H9 (cell line): ENCODE data around the gene TMEM120A. TPM values are rescaled to one million over a fixed set of nuclear protein-coding genes. Genes with fewer than 3 reads are reported as not detected.
A peak's percentile ranks its signal among the peaks of the same experiment; 100 is the strongest.

Source experiments
- DNase-seq: peaks from one replicate; pipeline ENCODE4 v3.0.0-alpha.2; 2017
- H2AFZ ChIP-seq: one replicate; pipeline ENCODE4 v1.6.1; 2013; ENCODE audit warnings: mild to moderate bottlenecking, low read length, control low read depth, moderate library complexity
- H2AK5ac ChIP-seq: 2 replicates; pipeline ENCODE4 v1.6.1; 2013; ENCODE audit warnings: low read length, control low read depth, mixed read lengths; ENCODE audit not compliant: insufficient read length
- H2BK120ac ChIP-seq: one replicate; pipeline ENCODE4 v1.6.1; 2013; ENCODE audit warnings: low read depth, mild to moderate bottlenecking, low read length, control low read depth, inconsistent platforms; ENCODE audit not compliant: poor library complexity, severe bottlenecking
- H2BK12ac ChIP-seq: 2 replicates; pipeline ENCODE4 v1.6.1; 2013; ENCODE audit warnings: low read length, control low read depth, mixed read lengths, low read depth; ENCODE audit not compliant: insufficient read length
- H2BK15ac ChIP-seq: 2 replicates; pipeline ENCODE4 v1.6.1; 2013; ENCODE audit warnings: low read depth, low read length, control low read depth
- H2BK20ac ChIP-seq: one replicate; pipeline ENCODE4 v1.6.1; 2013; ENCODE audit warnings: low read depth, mild to moderate bottlenecking, low read length, control low read depth, inconsistent platforms; ENCODE audit not compliant: poor library complexity, severe bottlenecking
- H2BK5ac ChIP-seq: 2 replicates; pipeline ENCODE4 v1.6.1; 2013; ENCODE audit warnings: low read length, control low read depth, mixed read lengths; ENCODE audit not compliant: insufficient read length
- H3K14ac ChIP-seq: 2 replicates; pipeline ENCODE4 v1.6.1; 2013; ENCODE audit warnings: low read length, control low read depth; ENCODE audit not compliant: insufficient read depth
- H3K18ac ChIP-seq: 2 replicates; pipeline ENCODE4 v1.6.1; 2013; ENCODE audit warnings: low read depth, mild to moderate bottlenecking, mixed read lengths, low read length, control low read depth; ENCODE audit not compliant: insufficient read length
- H3K23ac ChIP-seq: 2 replicates; pipeline ENCODE4 v1.6.1; 2013; ENCODE audit warnings: low read length, control low read depth, mixed read lengths, low read depth; ENCODE audit not compliant: insufficient read length
- H3K23me2 ChIP-seq: 2 replicates; pipeline ENCODE4 v1.6.1; 2013; ENCODE audit warnings: low read depth, mild to moderate bottlenecking, mixed read lengths, low read length, control low read depth; ENCODE audit not compliant: insufficient read length, poor library complexity, severe bottlenecking
- H3K27ac ChIP-seq: 2 replicates; pipeline ENCODE4 v1.5.1; 2013; ENCODE audit warnings: low read length, control low read depth, mixed read lengths, low read depth; ENCODE audit not compliant: insufficient read length
- H3K27me3 ChIP-seq: 2 replicates; pipeline ENCODE4 v1.6.1; 2013; ENCODE audit warnings: low read length, control low read depth, inconsistent platforms; ENCODE audit not compliant: insufficient read depth
- H3K4ac ChIP-seq: 2 replicates; pipeline ENCODE4 v1.6.1; 2013; ENCODE audit warnings: low read depth, mild to moderate bottlenecking, control low read depth, inconsistent platforms, low read length, moderate library complexity
- H3K4me1 ChIP-seq: 2 replicates; pipeline ENCODE4 v1.6.1; 2013; ENCODE audit warnings: low read length, control low read depth, inconsistent platforms; ENCODE audit not compliant: insufficient read depth
- H3K4me2 ChIP-seq: 2 replicates; pipeline ENCODE4 v1.6.1; 2013; ENCODE audit warnings: low read length, control low read depth, mixed read lengths; ENCODE audit not compliant: insufficient read length, insufficient read depth
- H3K56ac ChIP-seq: 2 replicates; pipeline ENCODE4 v1.6.1; 2013; ENCODE audit warnings: low read depth, mild to moderate bottlenecking, mixed read lengths, low read length, control low read depth; ENCODE audit not compliant: insufficient read length
- H3K79me1 ChIP-seq: 2 replicates; pipeline ENCODE4 v1.6.1; 2013; ENCODE audit warnings: low read depth, mild to moderate bottlenecking, moderate library complexity, low read length, control low read depth, inconsistent platforms; ENCODE audit not compliant: insufficient read depth, poor library complexity, severe bottlenecking
- H3K79me2 ChIP-seq: 2 replicates; pipeline ENCODE4 v1.6.1; 2013; ENCODE audit warnings: low read length, control low read depth, inconsistent platforms; ENCODE audit not compliant: insufficient read depth
- H3K9ac ChIP-seq: 2 replicates; pipeline ENCODE4 v1.6.1; 2013; ENCODE audit warnings: low read length, control low read depth, mixed read lengths; ENCODE audit not compliant: insufficient read length; ENCODE audit errors: extremely low read depth
- H3K9me3 ChIP-seq: one replicate; pipeline ENCODE4 v1.6.1; 2013; ENCODE audit warnings: low read depth, low read length, inconsistent platforms; ENCODE audit not compliant: control insufficient read depth
- H3T11ph ChIP-seq: one replicate; pipeline ENCODE4 v1.6.1; 2013; ENCODE audit warnings: mild to moderate bottlenecking, low read length, control low read depth, inconsistent platforms
- H4K20me1 ChIP-seq: one replicate; pipeline ENCODE4 v1.6.1; 2013; ENCODE audit not compliant: control insufficient read depth, insufficient read length, insufficient read depth
- H4K5ac ChIP-seq: 2 replicates; pipeline ENCODE4 v1.6.1; 2013; ENCODE audit warnings: low read depth, mild to moderate bottlenecking, mixed read lengths, low read length, control low read depth; ENCODE audit not compliant: insufficient read length
- H4K8ac ChIP-seq: replicated peaks from 2 replicates; pipeline ENCODE4 v1.6.1; 2013; ENCODE audit warnings: low read length, control low read depth, mixed read lengths, low read depth; ENCODE audit not compliant: insufficient read length
- H4K91ac ChIP-seq: 2 replicates; pipeline ENCODE4 v1.6.1; 2013; ENCODE audit warnings: low read depth, mild to moderate bottlenecking, moderate library complexity, mixed read lengths, low read length, control low read depth; ENCODE audit not compliant: insufficient read length
- H3K27ac Mint-ChIP-seq, 3 experiments: 2 replicates in 2 of 3; 3 replicates in 1 of 3; pipeline ENCODE4 v1.8.0; 2020 to 2021; ENCODE audit warnings: mixed read lengths in 3 of 3, mild to moderate bottlenecking in 1 of 3, moderate library complexity in 1 of 3
- H3K27me3 Mint-ChIP-seq: 2 replicates; pipeline ENCODE4 v1.8.0; 2021; ENCODE audit warnings: low read depth, mild to moderate bottlenecking, moderate library complexity, mixed read lengths
- H3K36me3 Mint-ChIP-seq, 3 experiments: 2 replicates in 2 of 3; 3 replicates in 1 of 3; pipeline ENCODE4 v1.8.0; 2020 to 2021; ENCODE audit warnings: low read depth in 3 of 3, mixed read lengths in 3 of 3; ENCODE audit not compliant: insufficient read depth in 1 of 3
- H3K4me1 Mint-ChIP-seq, 2 experiments: 2 replicates each; pipeline ENCODE4 v1.8.0; 2020; ENCODE audit warnings: mixed read lengths in 2 of 2
- H3K4me3 Mint-ChIP-seq, 2 experiments: 2 replicates in 1 of 2; 3 replicates in 1 of 2; pipeline ENCODE4 v1.8.0; 2020 to 2021; ENCODE audit warnings: mild to moderate bottlenecking in 2 of 2, mixed read lengths in 2 of 2, moderate library complexity in 1 of 2
- H3K9me3 Mint-ChIP-seq, 2 experiments: 2 replicates in 1 of 2; 3 replicates in 1 of 2; pipeline ENCODE4 v1.8.0; 2020; ENCODE audit warnings: mild to moderate bottlenecking in 2 of 2, mixed read lengths in 2 of 2, moderate library complexity in 1 of 2
- CTCF ChIP-seq: fragments of 200-600 bp; sonication (generic); conservative IDR thresholded peaks from 3 replicates; pipeline ENCODE4 v1.8.0; 2021; ENCODE audit warnings: antibody characterized with exemption, mild to moderate bottlenecking
- WGBS: extraction: QIAGEN DNeasy Blood & Tissue Kit; methylation state at CpG from one replicate; pipeline ENCODE4 v1.1.7; 2013; ENCODE audit warnings: missing lambda C conversion rate, low lambda C conversion rate, mixed read lengths; ENCODE audit not compliant: insufficient read length; ENCODE audit errors: extremely low coverage; 5-methylcytosine and 5-hydroxymethylcytosine counted together
- total RNA-seq: library from RNA; stranded (reverse); gene quantifications from 2 replicates; pipeline ENCODE4 v1.2.1, GENCODE V29; 2021

Gene TMEM120A
- total RNA-seq, 1 experiment from 2014 or later, result 30.0 TPM

GRCh38 chr7:75965617-75966016 is 28.8 kb downstream of the TMEM120A start:
- peak overlapping the region in 2 of 3 experiments; percentile 48 to 92; a peak in 2 of 7 replicates for H3K27ac Mint-ChIP-seq
- Histone ChIP-seq H3K18ac (no peak overlapping the region), H2BK15ac (no peak overlapping the region), H4K5ac (no peak overlapping the region), H2BK12ac (no peak overlapping the region), H2AK5ac (no peak overlapping the region), H3K79me2 (no peaks in the 10 kb centered on the region), H2BK5ac (no peak overlapping the region), H3K23me2 (no peaks in the 10 kb centered on the region), H3K27ac (no peak overlapping the region), H3K9ac (no peak overlapping the region), H3K4ac (no peak overlapping the region), H4K8ac (no peak overlapping the region), H4K20me1 (no peaks in the 10 kb centered on the region), H3T11ph (no peak overlapping the region), H3K27me3 (no peaks in the 10 kb centered on the region), H2BK20ac (no peak overlapping the region), H2BK120ac (no peak overlapping the region), H3K14ac (no peak overlapping the region), H2AFZ (no peak overlapping the region), H3K4me2 (no peak overlapping the region), H3K56ac (no peak overlapping the region), H3K23ac (no peak overlapping the region), H3K9me3 (no peaks in the 10 kb centered on the region), H3K4me1 (no peaks in the 10 kb centered on the region), H3K79me1 (no peaks in the 10 kb centered on the region), H4K91ac (no peak overlapping the region)
- TF ChIP-seq CTCF, result no peak
- H3K4me3 Mint-ChIP-seq, result no peak overlapping the region
- H3K36me3 Mint-ChIP-seq, result peaks cover 12 to 28% (median 27%) of the 10 kb centered on the region in 3 experiments; a peak in 6 of 7 replicates
- peaks cover 4 to 6% of the 10 kb centered on the region in 2 experiments; a peak in 1 of 4 replicates for H3K4me1 Mint-ChIP-seq
- DNase-seq, result no peak
- WGBS, result no CpG with 5 or more reads among the region's 13 CpGs
- H3K27me3 Mint-ChIP-seq, result no peaks in the 10 kb centered on the region; the same call in 1 of the 2 replicates
- H3K9me3 Mint-ChIP-seq, result no peaks in the 10 kb centered on the region
